ENCODE measurements around the gene SBK1.

- no peak for TF ChIP-seq CTCF (IDR thresholded peaks at IDR 0.05; ENCODE audit: borderline replicate concordance, extremely low read depth, low read length, poor library complexity, severe bottlenecking)
- no peak for TF ChIP-seq EZH2 (IDR thresholded peaks at IDR 0.05; ENCODE audit: borderline replicate concordance, low read depth, low read length, severe bottlenecking)
These were observed 27.7 kb upstream of the SBK1 start for GRCh38 chr16:28264656-28265055.

Measured in DND-41 (cell line).